GM23338 (cell line): ENCODE measurements around the gene DRAXIN. TPM values are rescaled to one million over a fixed set of nuclear protein-coding genes. Genes with fewer than 3 reads are reported as not detected.

Experiments
- ATAC-seq: fragments of 200-7000 bp; cut with Tn5 transposase; 3 replicates; pipeline ENCODE4 v1.9.1; 2020
- DNase-seq: peaks from one replicate; pipeline ENCODE4 v3.0.0-alpha.2; 2015; ENCODE audit warnings: low spot score
- H2AFZ ChIP-seq: fragments of 200-600 bp; sonication (generic); 2 replicates; pipeline ENCODE4 v1.8.0; 2016; ENCODE audit warnings: antibody characterized with exemption, mild to moderate bottlenecking, moderate library complexity
- H3F3A ChIP-seq: fragments of 200-600 bp; sonication (generic); replicated peaks from 2 replicates; pipeline ENCODE4 v1.8.0; 2017; ENCODE audit warnings: antibody characterized with exemption, mixed run types, low read depth
- H3K27ac ChIP-seq: fragments of 200-600 bp; sonication (generic); 2 replicates; pipeline ENCODE4 v1.6.1; 2016; ENCODE audit warnings: low read depth
- H3K27me3 ChIP-seq: fragments of 200-600 bp; sonication (generic); 2 replicates; pipeline ENCODE4 v1.8.0; 2016; ENCODE audit warnings: mild to moderate bottlenecking, mixed run types, moderate library complexity; ENCODE audit not compliant: insufficient read depth
- H3K36me3 ChIP-seq: fragments of 200-600 bp; sonication (generic); 2 replicates; pipeline ENCODE4 v1.8.0; 2016; ENCODE audit warnings: mild to moderate bottlenecking; ENCODE audit not compliant: insufficient read depth
- H3K4me1 ChIP-seq: fragments of 200-600 bp; sonication (generic); 2 replicates; pipeline ENCODE4 v1.8.0; 2016; ENCODE audit warnings: mild to moderate bottlenecking, moderate library complexity; ENCODE audit not compliant: insufficient read depth
- H3K4me2 ChIP-seq: fragments of 200-600 bp; sonication (generic); 2 replicates; pipeline ENCODE4 v1.7.1; 2017; ENCODE audit warnings: mixed run types
- H3K4me3 ChIP-seq: fragments of 200-600 bp; sonication (generic); 2 replicates; pipeline ENCODE4 v1.6.1; 2016; ENCODE audit warnings: mixed run types
- H3K79me2 ChIP-seq: fragments of 200-600 bp; sonication (generic); replicated peaks from 2 replicates; pipeline ENCODE4 v1.8.0; 2017; ENCODE audit warnings: mild to moderate bottlenecking; ENCODE audit not compliant: insufficient read depth
- H3K9me2 ChIP-seq: fragments of 200-600 bp; sonication (generic); 2 replicates; pipeline ENCODE4 v1.8.0; 2017; ENCODE audit not compliant: insufficient read depth
- H4K20me1 ChIP-seq: fragments of 200-600 bp; sonication (generic); replicated peaks from 2 replicates; pipeline ENCODE4 v1.8.0; 2017; ENCODE audit warnings: mild to moderate bottlenecking; ENCODE audit not compliant: insufficient read depth
- H3K27ac Mint-ChIP-seq: 2 replicates; pipeline ENCODE4 v1.8.0; 2020; ENCODE audit warnings: inconsistent platforms, mild to moderate bottlenecking, moderate library complexity, mixed read lengths
- H3K27me3 Mint-ChIP-seq: 3 replicates; pipeline ENCODE4 v1.8.0; 2022; ENCODE audit warnings: low read depth, mild to moderate bottlenecking, moderate library complexity, mixed read lengths, inconsistent platforms; ENCODE audit not compliant: insufficient read depth, poor library complexity
- H3K36me3 Mint-ChIP-seq: 3 replicates; pipeline ENCODE4 v1.8.0; 2021; ENCODE audit warnings: low read depth, mild to moderate bottlenecking, inconsistent platforms, moderate library complexity, mixed read lengths
- H3K4me1 Mint-ChIP-seq: 3 replicates; pipeline ENCODE4 v1.8.0; 2020; ENCODE audit warnings: mild to moderate bottlenecking, inconsistent platforms, mixed read lengths
- H3K4me3 Mint-ChIP-seq: 3 replicates; pipeline ENCODE4 v1.8.0; 2021; ENCODE audit warnings: moderate library complexity, mild to moderate bottlenecking, inconsistent platforms, mixed read lengths
- H3K9me3 Mint-ChIP-seq: 3 replicates; pipeline ENCODE4 v1.8.0; 2020; ENCODE audit warnings: moderate library complexity, mild to moderate bottlenecking, inconsistent platforms, mixed read lengths
- EZH2 ChIP-seq: fragments of 200-600 bp; sonication (generic); IDR thresholded peaks from one replicate; pipeline ENCODE4 v1.8.0; 2017; ENCODE audit warnings: antibody characterized with exemption, mild to moderate bottlenecking, low read depth; ENCODE audit not compliant: unreplicated experiment
- EZH2phosphoT487 ChIP-seq: fragments of 200-600 bp; sonication (generic); IDR thresholded peaks from one replicate; pipeline ENCODE4 v1.8.1; 2018; ENCODE audit warnings: antibody characterized with exemption; ENCODE audit not compliant: unreplicated experiment
- NANOG ChIP-seq: IDR thresholded peaks from 2 replicates; pipeline ENCODE4 v1.6.1; 2016; ENCODE audit warnings: antibody characterized with exemption, borderline replicate concordance
- POLR2AphosphoS5 ChIP-seq: IDR thresholded peaks from 2 replicates; pipeline ENCODE4 v1.6.1; 2016; ENCODE audit warnings: antibody characterized with exemption, low read depth
- REST ChIP-seq: IDR thresholded peaks from one replicate; pipeline ENCODE4 v1.6.1; 2018; ENCODE audit warnings: antibody characterized with exemption; ENCODE audit not compliant: unreplicated experiment
- STAT1 ChIP-seq: IDR thresholded peaks from one replicate; pipeline ENCODE4 v1.6.1; 2016; ENCODE audit warnings: antibody characterized with exemption; ENCODE audit not compliant: unreplicated experiment
- ZNF114 ChIP-seq: fragments of 250-450 bp; sonication (Bioruptor Pico); IDR thresholded peaks from 2 replicates; pipeline ENCODE4 v1.5.0; 2020; ENCODE audit warnings: mild to moderate bottlenecking, moderate library complexity
- ZNF331 ChIP-seq: fragments of 250-450 bp; sonication (Bioruptor Pico); IDR thresholded peaks from 2 replicates; pipeline ENCODE4 v1.5.0; 2020; ENCODE audit warnings: low read depth, mild to moderate bottlenecking, moderate library complexity
- polyA plus RNA-seq: library from polyadenylated mRNA; unstranded; fragments of >200 nt; fragmentation: Nextera tagmentation; extraction: Ambion mirVana; gene quantifications from 2 replicates; pipeline ENCODE4 v1.2.1, GENCODE V29; 2016
- total RNA-seq: library from RNA; depleted of rRNA; stranded (reverse); fragments of >200 nt; shearing (Covaris generic); gene quantifications from 2 replicates; pipeline ENCODE4 v1.2.3, GENCODE V29; 2014
- TF ChIP-seq, protein P1 (sequence below): IDR thresholded peaks from 2 replicates; pipeline ENCODE4 v1.6.1; 2016; ENCODE audit warnings: antibody characterized with exemption

DRAXIN gene
- total and polyA plus RNA-seq, 2 experiments from 2014 or later, result 7.6 to 23.0 TPM

DNA sequence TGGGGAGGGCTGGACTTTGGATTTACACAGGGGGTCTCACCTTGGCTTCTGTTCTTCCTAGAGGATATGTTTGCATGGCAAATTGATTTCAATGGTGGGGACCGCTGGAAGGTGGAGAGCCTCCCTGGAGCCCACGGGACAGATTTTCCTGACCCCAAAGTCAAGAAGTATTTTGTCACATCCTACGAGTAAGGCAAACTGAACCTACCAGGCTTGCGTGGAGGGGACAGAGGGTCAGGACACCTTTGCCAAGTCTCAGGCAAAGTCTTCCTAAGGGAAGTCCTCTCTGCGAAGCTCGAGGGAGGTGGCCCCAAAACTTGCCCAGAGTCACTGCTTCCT is 20.3 kb upstream of the DRAXIN start:
- H3K4me1 ChIP-seq, result no peaks in the 10 kb centered on the region
- no peak for DNase-seq
- Mint-ChIP-seq H3K4me3 (no peak overlapping the region), H3K27me3 (peaks cover 33% of the 10 kb centered on the region), H3K36me3 (peaks cover 84% of the 10 kb centered on the region), H3K9me3 (no peaks in the 10 kb centered on the region), H3K4me1 (peaks cover 7% of the 10 kb centered on the region), H3K27ac (no peak overlapping the region)
- no peak overlapping the region for H3K27ac ChIP-seq
- H3K4me3 ChIP-seq, result no peak overlapping the region
- peaks cover 3% of the 10 kb centered on the region; the same call in 1 of the 2 replicates for H3K79me2 ChIP-seq
- no peak for ATAC-seq
- no peak for TF ChIP-seq ZNF331
- peaks cover 47% of the 10 kb centered on the region for H3F3A ChIP-seq
- H3K36me3 ChIP-seq, result peaks cover 26% of the 10 kb centered on the region
- H3K9me2 ChIP-seq, result no peaks in the 10 kb centered on the region
- no peaks in the 10 kb centered on the region for H3K27me3 ChIP-seq
- no peak overlapping the region for H3K4me2 ChIP-seq
- H4K20me1 ChIP-seq, result peaks cover 15% of the 10 kb centered on the region
- no peak overlapping the region for H2AFZ ChIP-seq

- peaks cover 8% of the 10 kb centered on the region for H3K4me1 Mint-ChIP-seq
- no peak for TF ChIP-seq STAT1
- no peak for TF ChIP-seq EZH2phosphoT487
- TF ChIP-seq REST, result no peak
- TF ChIP-seq EZH2, result no peak
- no peak for TF ChIP-seq ZNF331
- no peak for TF ChIP-seq NANOG
- TF ChIP-seq, protein P1, sequence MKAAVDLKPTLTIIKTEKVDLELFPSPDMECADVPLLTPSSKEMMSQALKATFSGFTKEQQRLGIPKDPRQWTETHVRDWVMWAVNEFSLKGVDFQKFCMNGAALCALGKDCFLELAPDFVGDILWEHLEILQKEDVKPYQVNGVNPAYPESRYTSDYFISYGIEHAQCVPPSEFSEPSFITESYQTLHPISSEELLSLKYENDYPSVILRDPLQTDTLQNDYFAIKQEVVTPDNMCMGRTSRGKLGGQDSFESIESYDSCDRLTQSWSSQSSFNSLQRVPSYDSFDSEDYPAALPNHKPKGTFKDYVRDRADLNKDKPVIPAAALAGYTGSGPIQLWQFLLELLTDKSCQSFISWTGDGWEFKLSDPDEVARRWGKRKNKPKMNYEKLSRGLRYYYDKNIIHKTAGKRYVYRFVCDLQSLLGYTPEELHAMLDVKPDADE, result no peak
- no peak for TF ChIP-seq ZNF114 (CRISPR knock-in tag)
- TF ChIP-seq POLR2AphosphoS5, result peak; percentile 38; the same call in 1 of the 2 replicates
- ATAC-seq, result no peak; the same call in 2 of the 3 replicates
- peaks cover 86% of the 10 kb centered on the region for H3K36me3 Mint-ChIP-seq
- Histone ChIP-seq H3K36me3 (peaks cover 28% of the 10 kb centered on the region), H3K4me2 (no peak overlapping the region), H3K79me2 (peaks cover 5% of the 10 kb centered on the region; the same call in 1 of the 2 replicates), H3K27me3 (no peaks in the 10 kb centered on the region), H3K9me2 (no peaks in the 10 kb centered on the region), H3K4me3 (no peak overlapping the region), H3K27ac (no peak overlapping the region), H3K4me1 (no peaks in the 10 kb centered on the region), H4K20me1 (peaks cover 15% of the 10 kb centered on the region), H3F3A (peaks cover 46% of the 10 kb centered on the region), H2AFZ (no peak overlapping the region)
- H3K27me3 Mint-ChIP-seq, result peaks cover 29% of the 10 kb centered on the region
- no peak for DNase-seq
- no peaks in the 10 kb centered on the region for H3K9me3 Mint-ChIP-seq
- H3K27ac Mint-ChIP-seq, result no peak overlapping the region
- H3K4me3 Mint-ChIP-seq, result no peak overlapping the region
Measured at GRCh38 chr1:11671544-11672286, 19.8 kb upstream of the DRAXIN start.
